Suprapubic skin (tissue), 4 donors: ENCODE data around the gene ACYP1. TPM values are rescaled to one million over a fixed set of nuclear protein-coding genes. Genes with fewer than 3 reads are reported as not detected.

ENCODE experiments used
- DNase-seq, 2 donors: peaks; one replicate each; pipeline ENCODE4 v3.0.0-alpha.2; 2019; ENCODE audit warnings: low spot score in 2 of 2
- H3K27ac ChIP-seq: fragments of 200-600 bp; sonication (generic); one replicate; pipeline ENCODE4 v1.5.1; 2019
- H3K27me3 ChIP-seq: fragments of 200-600 bp; sonication (generic); one replicate; pipeline ENCODE4 v1.5.1; 2019
- H3K36me3 ChIP-seq: fragments of 200-600 bp; sonication (generic); one replicate; pipeline ENCODE4 v1.5.1; 2019
- H3K4me1 ChIP-seq: fragments of 200-600 bp; sonication (generic); one replicate; pipeline ENCODE4 v1.5.1; 2019
- H3K4me3 ChIP-seq: fragments of 200-600 bp; sonication (generic); one replicate; pipeline ENCODE4 v1.5.1; 2019; ENCODE audit warnings: mild to moderate bottlenecking
- H3K9me3 ChIP-seq: fragments of 200-600 bp; sonication (generic); one replicate; pipeline ENCODE4 v1.5.1; 2019
- EP300 ChIP-seq: sonication (generic); formaldehyde crosslinking; IDR thresholded peaks from one replicate; pipeline ENCODE4 v1.6.1; 2017; ENCODE audit warnings: antibody characterized with exemption
- POLR2A ChIP-seq, 2 donors: fragments of 450-650 bp; IDR thresholded peaks; one replicate each; pipeline ENCODE4 v1.6.1; 2017; ENCODE audit warnings: antibody characterized with exemption in 2 of 2, mild to moderate bottlenecking in 2 of 2, moderate library complexity in 2 of 2
- POLR2AphosphoS5 ChIP-seq, 3 donors: sonication (generic); formaldehyde crosslinking; IDR thresholded peaks; one replicate each; pipeline ENCODE4 v1.6.1; 2017; ENCODE audit warnings: antibody characterized with exemption in 3 of 3
- WGBS: methylation state at CpG from one replicate; pipeline ENCODE4 v1.1.5; 2018; 5-methylcytosine and 5-hydroxymethylcytosine counted together
- total RNA-seq, 4 donors: library from RNA; depleted of rRNA; stranded (reverse); fragments of >200 nt; gene quantifications; one replicate each; pipeline ENCODE4 v1.1.0, GENCODE V29; 2016
- TF ChIP-seq, protein P1 (sequence below), 2 donors: fragments of 200-600 bp in 1 of 2; fragments of 450-650 bp in 1 of 2; sonication (generic) in 1 of 2; IDR thresholded peaks; one replicate each; pipeline ENCODE4 v1.5.1; 2016 to 2019; ENCODE audit warnings: antibody characterized with exemption in 2 of 2, mild to moderate bottlenecking in 1 of 2, moderate library complexity in 1 of 2

The ACYP1 gene
- total RNA-seq, 4 donors from 2014 or later = 19.2 to 40.6 (median 23.0) TPM

DNA sequence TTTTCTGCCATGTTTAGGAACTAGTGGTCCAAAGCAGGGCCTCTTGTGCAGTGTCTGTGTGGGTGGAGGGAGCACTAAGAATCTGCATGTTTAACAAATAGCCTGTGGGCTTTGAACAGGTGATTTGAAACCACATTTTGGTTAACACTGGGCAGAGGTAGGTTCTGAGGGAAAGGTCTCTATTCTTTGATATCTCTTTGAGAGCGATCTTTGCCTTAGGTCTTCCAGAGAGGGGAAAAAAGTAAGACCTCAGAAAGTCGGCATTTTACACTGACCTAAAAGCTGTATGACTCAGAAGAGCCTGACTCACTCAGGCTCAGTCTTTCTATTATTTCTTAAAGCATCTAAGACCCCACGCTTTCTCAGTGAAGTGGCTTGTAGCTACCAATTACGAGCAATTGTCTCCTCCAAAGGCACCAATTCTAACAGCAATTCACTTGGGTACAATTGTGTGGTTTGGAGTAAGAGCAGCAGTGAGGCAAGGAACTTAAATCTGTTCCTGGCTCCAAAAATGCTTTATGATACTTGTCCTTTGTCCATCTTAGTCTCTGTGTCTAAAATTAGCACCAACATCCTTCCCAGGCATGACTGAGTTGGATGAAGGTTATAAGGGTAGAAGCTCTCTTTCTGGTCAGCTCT is 52.3 kb downstream of the ACYP1 start:
- peak overlapping the region; percentile 5 for H3K27ac ChIP-seq
- H3K27me3 ChIP-seq = no peaks in the 10 kb centered on the region
- no peak overlapping the region for H3K4me3 ChIP-seq
- H3K36me3 ChIP-seq = peaks cover 64% of the 10 kb centered on the region
- no peaks in the 10 kb centered on the region for H3K9me3 ChIP-seq
- WGBS = 53% methylated on average over 4 of the region's 4 CpGs
- TF ChIP-seq EP300 = no peak
- TF ChIP-seq POLR2A (IDR thresholded peaks at IDR 0.05) = no peak
- TF ChIP-seq, protein P1, sequence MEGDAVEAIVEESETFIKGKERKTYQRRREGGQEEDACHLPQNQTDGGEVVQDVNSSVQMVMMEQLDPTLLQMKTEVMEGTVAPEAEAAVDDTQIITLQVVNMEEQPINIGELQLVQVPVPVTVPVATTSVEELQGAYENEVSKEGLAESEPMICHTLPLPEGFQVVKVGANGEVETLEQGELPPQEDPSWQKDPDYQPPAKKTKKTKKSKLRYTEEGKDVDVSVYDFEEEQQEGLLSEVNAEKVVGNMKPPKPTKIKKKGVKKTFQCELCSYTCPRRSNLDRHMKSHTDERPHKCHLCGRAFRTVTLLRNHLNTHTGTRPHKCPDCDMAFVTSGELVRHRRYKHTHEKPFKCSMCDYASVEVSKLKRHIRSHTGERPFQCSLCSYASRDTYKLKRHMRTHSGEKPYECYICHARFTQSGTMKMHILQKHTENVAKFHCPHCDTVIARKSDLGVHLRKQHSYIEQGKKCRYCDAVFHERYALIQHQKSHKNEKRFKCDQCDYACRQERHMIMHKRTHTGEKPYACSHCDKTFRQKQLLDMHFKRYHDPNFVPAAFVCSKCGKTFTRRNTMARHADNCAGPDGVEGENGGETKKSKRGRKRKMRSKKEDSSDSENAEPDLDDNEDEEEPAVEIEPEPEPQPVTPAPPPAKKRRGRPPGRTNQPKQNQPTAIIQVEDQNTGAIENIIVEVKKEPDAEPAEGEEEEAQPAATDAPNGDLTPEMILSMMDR (IDR thresholded peaks at IDR 0.05) = no peak
- TF ChIP-seq POLR2AphosphoS5 (IDR thresholded peaks at IDR 0.05) = no peak
- no peak for DNase-seq
- H3K4me1 ChIP-seq = peaks cover 4% of the 10 kb centered on the region

DNA sequence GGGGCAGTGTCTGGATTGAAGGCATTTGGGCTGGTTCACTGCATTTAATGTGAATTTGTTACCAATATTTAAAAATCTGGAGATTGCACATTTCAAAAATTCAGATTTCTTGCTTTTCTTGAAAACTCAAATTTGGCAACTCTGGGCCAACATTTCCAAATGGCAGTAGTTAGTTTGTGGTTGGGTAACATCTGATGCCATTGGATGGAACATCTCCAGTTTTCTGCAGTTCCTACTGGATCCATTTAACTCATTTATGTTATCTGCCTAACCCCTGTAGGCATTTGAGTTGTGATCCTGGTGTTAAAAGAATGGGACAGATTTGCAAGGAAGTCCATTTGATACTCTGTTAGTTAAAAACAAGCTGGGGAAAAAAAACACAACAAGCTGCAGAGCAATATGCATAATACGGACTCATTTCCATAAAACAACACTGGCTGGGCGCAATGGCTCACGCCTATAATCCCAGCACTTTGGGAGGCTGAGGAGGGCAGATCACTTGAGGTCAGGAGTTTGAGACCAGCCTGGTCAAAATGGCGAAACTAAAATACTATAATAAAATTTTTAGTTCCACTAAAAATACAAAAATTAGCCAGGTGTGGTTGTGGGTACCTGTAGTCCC is 53.2 kb downstream of the ACYP1 start:
- Histone ChIP-seq H3K27ac (no peak overlapping the region), H3K36me3 (peaks cover 64% of the 10 kb centered on the region)
- 90% methylated on average over 4 of the region's 4 CpGs for WGBS

DNA sequence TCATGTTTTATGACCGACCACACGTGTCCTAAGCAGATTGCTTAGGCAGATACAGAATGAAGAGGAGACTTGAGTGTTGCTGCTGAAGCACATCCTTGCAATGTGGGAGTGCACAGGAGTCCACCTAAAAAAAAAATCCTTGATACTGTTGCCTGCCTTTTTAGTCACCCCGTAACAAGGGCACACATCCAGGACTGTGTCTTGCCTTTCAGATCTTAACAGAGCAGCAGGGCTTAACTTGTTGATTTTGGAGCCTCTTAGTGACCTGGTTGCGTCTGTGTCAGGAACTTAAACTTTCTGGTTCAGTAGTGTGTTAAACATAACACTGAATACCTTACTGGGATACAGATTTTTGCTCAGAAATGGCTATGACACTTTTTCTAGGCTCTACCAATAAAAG is 54.6 kb downstream of the ACYP1 start:
- peaks cover 55% of the 10 kb centered on the region for H3K36me3 ChIP-seq
- peaks cover 18% of the 10 kb centered on the region for H3K4me1 ChIP-seq
- TF ChIP-seq, protein P1 (IDR thresholded peaks at IDR 0.05) = no peak
- no peak for TF ChIP-seq POLR2A (IDR thresholded peaks at IDR 0.05)
- no peak for TF ChIP-seq EP300
- TF ChIP-seq POLR2AphosphoS5 (IDR thresholded peaks at IDR 0.05) = no peak
- no peak overlapping the region for H3K27ac ChIP-seq
- no peaks in the 10 kb centered on the region for H3K9me3 ChIP-seq
- 70% methylated on average over 4 of the region's 4 CpGs for WGBS
- DNase-seq = no peak
- no peak overlapping the region for H3K4me3 ChIP-seq
- no peaks in the 10 kb centered on the region for H3K27me3 ChIP-seq

More for the DNA sequence above, 53.2 kb downstream of the ACYP1 start:
- Histone ChIP-seq H3K4me3 (no peak overlapping the region), H3K27me3 (no peaks in the 10 kb centered on the region), H3K9me3 (no peaks in the 10 kb centered on the region), H3K4me1 (peaks cover 5% of the 10 kb centered on the region)
- DNase-seq = no peak
- TF ChIP-seq, protein P1 (IDR thresholded peaks at IDR 0.05) = no peak
- no peak for TF ChIP-seq POLR2AphosphoS5 (IDR thresholded peaks at IDR 0.05)

DNA sequence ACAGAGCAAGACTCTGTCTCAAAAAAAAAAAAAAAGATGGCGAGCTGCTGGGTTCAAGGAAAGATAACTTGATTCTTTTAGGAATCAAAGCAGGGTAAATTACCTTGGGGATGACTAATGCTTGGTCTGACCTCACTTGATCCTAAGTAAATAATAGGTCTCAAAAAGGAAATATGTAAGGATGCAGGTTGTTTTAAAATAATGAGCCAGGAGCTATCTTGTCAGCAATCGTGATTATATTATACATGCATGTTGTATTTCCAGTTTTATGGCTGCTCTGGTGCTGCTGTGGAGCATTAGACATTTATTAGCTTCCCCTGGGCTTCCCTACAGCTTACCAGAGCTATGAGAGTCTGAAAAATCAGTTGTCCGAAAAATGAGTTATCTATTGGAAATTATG is 58.5 kb downstream of the ACYP1 start:
- Histone ChIP-seq H3K4me3 (no peak overlapping the region), H3K27ac (no peak overlapping the region), H3K27me3 (no peaks in the 10 kb centered on the region), H3K36me3 (peaks cover 47% of the 10 kb centered on the region), H3K9me3 (no peaks in the 10 kb centered on the region), H3K4me1 (peaks cover 35% of the 10 kb centered on the region)
- DNase-seq = no peak
- TF ChIP-seq, protein P1 (IDR thresholded peaks at IDR 0.05) = no peak
- TF ChIP-seq POLR2AphosphoS5 (IDR thresholded peaks at IDR 0.05) (no peak), EP300 (no peak), POLR2A (IDR thresholded peaks at IDR 0.05) (no peak)
- 79% methylated on average over 3 of the region's 3 CpGs for WGBS

DNA sequence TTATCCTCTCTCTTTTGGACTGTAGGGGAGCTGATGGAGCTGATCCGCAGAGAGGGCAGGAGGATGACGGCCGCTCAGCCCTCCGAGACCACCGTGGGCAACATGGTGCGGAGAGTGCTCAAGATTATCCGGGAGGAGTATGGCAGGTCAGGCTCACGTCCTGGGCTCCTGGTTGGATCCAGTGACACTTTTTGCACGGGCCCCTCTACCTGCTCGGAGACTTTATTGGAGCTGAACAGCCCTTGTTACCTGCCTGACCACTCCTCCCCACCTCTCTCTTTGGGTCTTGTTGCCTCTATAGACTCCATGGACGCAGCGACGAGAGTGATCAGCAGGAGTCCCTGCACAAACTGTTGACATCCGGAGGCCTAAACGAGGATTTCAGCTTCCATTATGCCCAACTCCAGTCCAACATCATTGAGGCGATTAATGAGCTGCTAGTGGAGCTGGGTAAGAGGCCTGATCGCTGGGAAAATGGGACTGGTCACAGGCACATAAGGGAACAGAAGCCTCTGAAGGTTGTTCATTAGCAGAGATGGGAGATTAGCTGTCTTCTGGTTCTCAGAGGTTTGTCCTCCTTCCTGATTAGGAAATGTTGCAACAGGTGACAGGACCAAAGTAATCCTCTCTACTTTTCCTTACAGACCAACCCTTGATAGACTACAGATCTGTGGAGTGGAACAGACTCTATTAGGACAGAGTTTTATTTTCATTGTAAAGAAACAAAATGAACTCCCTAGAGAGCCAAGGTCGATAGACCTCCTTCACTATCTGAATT is 60.4 kb downstream of the ACYP1 start:
- no peak for TF ChIP-seq EP300
- TF ChIP-seq, protein P1 (IDR thresholded peaks at IDR 0.05) = no peak
- no peak for TF ChIP-seq POLR2AphosphoS5 (IDR thresholded peaks at IDR 0.05)
- no peak for TF ChIP-seq POLR2A (IDR thresholded peaks at IDR 0.05)
- 22% methylated on average over 13 of the region's 18 CpGs for WGBS
- peaks cover 33% of the 10 kb centered on the region for H3K36me3 ChIP-seq
- no peaks in the 10 kb centered on the region for H3K9me3 ChIP-seq
- peak overlapping the region; percentile 82 for H3K27ac ChIP-seq
- peak in 1 of 2 donors; percentile 68 for DNase-seq
- H3K27me3 ChIP-seq = no peaks in the 10 kb centered on the region
- H3K4me3 ChIP-seq = peak overlapping the region; percentile 87
- H3K4me1 ChIP-seq = peaks cover 35% of the 10 kb centered on the region
